NCI-H2081 treated with DMSO at 0.1 percent for 48 hours (cell line): Measurements from ENCODE around the gene KMT2A.
"Not testable (repeated sequence)": the region's sequence is repeated elsewhere in the genome, so short reads cannot be mapped to it uniquely, and the experiment has no call there.

Source experiments
- DNase-seq: peaks from one replicate; lab custom pipeline; 2025; lab: John Stamatoyannopoulos, UW

The KMT2A gene

GRCh38 chr11:118435290-118435892 is 901 bp upstream of the KMT2A start:
- peak; percentile 78 for DNase-seq

DNA sequence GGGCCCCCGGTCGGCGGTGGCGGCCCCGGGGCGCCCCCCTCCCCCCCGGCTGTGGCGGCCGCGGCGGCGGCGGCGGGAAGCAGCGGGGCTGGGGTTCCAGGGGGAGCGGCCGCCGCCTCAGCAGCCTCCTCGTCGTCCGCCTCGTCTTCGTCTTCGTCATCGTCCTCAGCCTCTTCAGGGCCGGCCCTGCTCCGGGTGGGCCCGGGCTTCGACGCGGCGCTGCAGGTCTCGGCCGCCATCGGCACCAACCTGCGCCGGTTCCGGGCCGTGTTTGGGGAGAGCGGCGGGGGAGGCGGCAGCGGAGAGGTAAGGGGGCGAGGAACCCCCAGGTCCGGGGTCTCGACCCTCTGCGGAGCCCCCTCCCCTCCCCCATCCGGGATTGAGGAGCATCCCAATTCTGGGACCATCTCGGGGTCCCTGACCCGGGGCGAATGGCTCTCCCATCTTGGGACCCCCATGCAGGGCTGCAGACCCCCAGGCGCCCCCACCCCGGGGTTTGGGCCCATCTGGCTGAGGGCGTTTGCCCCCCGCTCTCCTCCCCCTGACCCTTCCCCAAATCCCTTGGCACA is 431 bp downstream of the KMT2A start:
- DNase-seq: no peak

DNA sequence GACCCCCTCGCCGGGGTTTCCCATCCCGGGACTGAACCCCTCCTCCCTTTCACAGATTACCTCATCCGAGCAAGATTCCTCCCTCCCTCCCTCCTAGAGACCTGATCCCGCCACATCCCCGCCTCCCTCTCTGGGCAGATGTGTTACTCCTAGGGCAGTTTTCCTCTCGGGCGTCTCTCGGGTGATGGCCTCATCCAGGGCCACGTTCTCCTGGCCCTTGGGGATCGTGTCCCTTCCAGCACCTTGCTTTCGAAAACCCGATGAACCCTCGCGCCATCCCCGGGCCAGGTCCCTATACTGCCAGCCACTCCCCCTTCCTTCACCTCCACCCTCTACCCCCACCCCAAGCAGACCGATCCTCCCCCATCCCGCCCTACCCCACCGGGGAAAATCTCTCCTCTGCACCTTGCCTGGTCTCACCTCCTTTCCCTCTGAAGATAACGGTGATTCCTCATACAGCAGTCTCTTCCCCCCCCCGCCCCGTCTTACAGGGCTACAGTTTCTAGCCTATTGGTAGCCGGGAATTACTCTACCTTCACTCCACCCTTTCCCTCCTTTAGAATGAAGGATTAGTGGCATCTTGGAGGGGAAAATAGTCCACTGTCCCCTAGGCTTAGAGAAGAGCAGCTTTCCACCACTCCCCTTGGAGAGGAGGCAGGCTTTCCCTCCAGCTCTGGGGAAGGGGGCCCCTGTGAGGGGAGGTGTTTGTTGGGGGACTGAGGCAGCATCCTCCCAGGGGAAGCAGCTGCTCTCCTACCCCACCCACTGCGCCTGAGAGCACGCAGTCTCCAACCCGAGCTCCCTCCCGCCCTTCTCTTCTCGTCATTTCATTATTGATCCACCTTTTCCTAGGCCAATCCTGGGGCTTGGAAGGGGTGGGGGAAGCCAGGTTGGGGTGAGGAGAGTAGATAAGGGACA is 1.2 kb downstream of the KMT2A start:
- no peak for DNase-seq

GRCh38 chr11:118438314-118438931 is 2.1 kb downstream of the KMT2A start:
- no peak for DNase-seq

- DNase-seq: no peak
Measured at GRCh38 chr11:118439646-118440045, 3.4 kb downstream of the KMT2A start.

- no peak for DNase-seq
Measured at GRCh38 chr11:118441770-118442275, 5.5 kb downstream of the KMT2A start.

GRCh38 chr11:118442301-118442700 is 6.0 kb downstream of the KMT2A start:
- DNase-seq: no peak

GRCh38 chr11:118442908-118443589 is 6.8 kb downstream of the KMT2A start:
- DNase-seq: no peak

GRCh38 chr11:118443590-118444218 is 7.4 kb downstream of the KMT2A start:
- DNase-seq: no peak

DNA sequence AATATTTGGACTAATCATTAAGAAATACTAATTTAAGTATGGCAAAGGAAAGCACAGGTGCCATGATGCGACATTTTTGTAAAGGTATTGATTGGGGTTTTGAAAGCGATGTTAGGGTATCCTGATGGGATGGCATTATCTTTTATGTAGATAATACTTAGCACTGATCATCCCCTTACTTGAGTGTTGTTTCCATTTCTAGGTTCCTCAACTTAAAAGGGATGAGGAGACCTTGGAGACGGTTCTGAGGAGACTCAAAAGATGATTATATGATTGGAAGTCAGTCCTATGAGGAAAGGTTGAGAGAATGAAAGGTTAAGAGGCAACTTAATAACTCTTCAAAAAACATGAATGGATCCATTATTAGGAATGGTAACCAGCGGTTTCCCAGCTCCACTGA is 11.1 kb downstream of the KMT2A start:
- DNase-seq: no peak

GRCh38 chr11:118448294-118448693 is 12.0 kb downstream of the KMT2A start:
- no peak for DNase-seq

GRCh38 chr11:118449316-118449918 is 13.1 kb downstream of the KMT2A start:
- no peak for DNase-seq

DNA sequence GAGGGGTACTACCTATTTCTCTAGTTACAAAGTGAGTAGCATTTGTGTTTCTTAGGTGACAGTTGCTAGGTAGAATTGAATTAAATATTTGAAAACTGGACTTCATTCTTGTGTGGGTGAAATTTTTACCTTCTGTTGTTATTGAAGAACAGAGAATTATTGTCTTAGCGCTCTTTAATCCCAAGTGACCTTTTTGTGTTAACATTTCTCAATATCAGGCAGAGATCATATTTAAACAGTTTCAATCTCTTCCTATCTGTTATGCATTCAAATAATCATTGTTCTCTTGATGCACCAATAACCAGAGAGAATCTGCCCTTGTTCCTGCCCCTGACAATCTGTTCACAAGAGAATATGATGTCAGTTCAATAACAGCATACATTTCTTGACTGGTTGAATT is 14.2 kb downstream of the KMT2A start:
- no peak for DNase-seq

- DNase-seq: no peak
Measured at GRCh38 chr11:118462178-118462577, 25.9 kb downstream of the KMT2A start.

GRCh38 chr11:118468968-118469367 is 32.7 kb downstream of the KMT2A start:
- not testable (repeated sequence) for DNase-seq

GRCh38 chr11:118471030-118471429 is 34.7 kb downstream of the KMT2A start:
- no peak for DNase-seq

DNA sequence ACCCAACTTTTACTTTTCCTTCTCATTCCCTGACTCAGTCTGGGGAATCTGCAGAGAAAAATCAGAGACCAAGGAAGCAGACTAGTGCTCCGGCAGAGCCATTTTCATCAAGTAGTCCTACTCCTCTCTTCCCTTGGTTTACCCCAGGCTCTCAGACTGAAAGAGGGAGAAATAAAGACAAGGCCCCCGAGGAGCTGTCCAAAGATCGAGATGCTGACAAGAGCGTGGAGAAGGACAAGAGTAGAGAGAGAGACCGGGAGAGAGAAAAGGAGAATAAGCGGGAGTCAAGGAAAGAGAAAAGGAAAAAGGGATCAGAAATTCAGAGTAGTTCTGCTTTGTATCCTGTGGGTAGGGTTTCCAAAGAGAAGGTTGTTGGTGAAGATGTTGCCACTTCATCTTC is 37.2 kb downstream of the KMT2A start:
- DNase-seq: no peak

- no peak for DNase-seq
Measured at GRCh38 chr11:118476676-118477075, 40.4 kb downstream of the KMT2A start.

GRCh38 chr11:118481238-118481637 is 44.9 kb downstream of the KMT2A start:
- DNase-seq: not testable (repeated sequence)

DNA sequence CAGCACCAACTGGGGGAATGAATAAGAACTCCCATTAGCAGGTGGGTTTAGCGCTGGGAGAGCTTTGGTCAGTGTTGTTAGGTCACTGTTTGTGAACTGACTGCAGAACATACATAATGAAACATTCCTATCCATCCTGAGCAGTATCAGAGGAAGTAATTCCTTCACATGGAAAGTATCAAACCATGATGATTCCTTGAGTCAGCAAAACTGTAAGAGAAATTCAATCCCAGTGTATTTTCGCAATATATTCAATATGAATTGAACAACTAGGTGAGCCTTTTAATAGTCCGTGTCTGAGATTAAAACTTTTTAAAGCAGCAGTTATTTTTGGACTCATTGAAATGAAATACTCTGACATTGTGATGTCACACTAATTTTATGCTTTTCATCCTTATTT is 48.1 kb downstream of the KMT2A start:
- DNase-seq: no peak

DNA sequence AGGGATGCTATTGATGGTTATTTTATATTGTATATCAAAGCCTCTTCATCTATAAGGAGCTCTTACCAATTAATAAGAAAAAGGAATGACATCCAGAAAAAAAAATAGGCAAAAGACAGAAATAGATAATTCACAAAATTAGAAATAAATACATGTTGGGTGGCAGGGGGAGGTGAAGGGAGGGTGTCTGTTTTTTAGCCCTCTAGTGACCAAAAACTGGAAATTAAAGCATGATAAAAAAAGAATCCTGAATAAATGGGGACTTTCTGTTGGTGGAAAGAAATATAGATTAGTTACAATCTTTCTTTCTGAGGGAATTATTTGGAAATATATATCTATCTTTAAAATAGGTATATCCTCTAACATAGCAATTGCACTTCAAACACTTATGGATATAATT is 49.0 kb downstream of the KMT2A start:
- DNase-seq: no peak
